GOT3 (cell line): Measurements from ENCODE around the gene PAQR7.
"Not testable (repeated sequence)": the region's sequence is repeated elsewhere in the genome, so short reads cannot be mapped to it uniquely, and the experiment has no call there.

Source experiments
- DNase-seq: peaks from one replicate; lab custom pipeline; 2025; ENCODE audit warnings: mixed read lengths; lab: John Stamatoyannopoulos, UW

The PAQR7 gene

DNA sequence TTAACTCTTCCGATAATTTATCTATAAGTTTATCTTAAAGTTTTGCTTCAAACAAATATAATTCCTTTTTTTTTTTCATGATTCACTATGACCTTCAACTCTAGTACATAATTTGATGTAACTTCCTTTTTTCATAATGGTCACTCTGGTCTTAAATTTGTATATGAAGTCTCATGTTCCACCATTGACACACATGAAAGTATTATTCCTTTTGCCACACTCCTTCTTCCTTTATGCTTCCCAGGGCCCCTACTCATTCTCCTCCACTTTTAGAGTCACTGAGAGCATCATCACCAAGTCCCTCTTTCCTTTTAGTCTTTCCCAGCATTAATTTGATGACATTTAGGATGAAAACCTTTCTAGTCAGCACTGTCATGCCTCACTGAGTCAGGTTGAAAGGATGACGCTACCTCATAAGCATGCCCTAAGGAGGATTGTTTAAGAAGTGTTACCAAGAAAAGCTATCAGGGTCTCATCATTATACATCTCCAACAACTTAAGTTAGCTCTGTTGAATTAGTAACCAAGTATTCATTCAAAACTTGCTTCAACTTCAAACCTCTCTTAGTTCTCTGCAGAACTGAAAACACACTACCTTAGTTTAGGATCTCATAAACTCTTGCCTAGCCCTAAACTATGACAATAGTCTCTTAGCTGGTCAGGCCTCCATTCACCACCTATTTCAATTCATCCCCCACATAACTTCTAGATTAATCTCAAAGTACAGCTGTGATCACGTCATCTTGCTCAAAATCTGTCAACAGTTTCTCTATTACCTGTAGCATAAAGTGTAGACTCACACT, 30.8 kb downstream of the PAQR7 start:
- no peak for DNase-seq

DNA sequence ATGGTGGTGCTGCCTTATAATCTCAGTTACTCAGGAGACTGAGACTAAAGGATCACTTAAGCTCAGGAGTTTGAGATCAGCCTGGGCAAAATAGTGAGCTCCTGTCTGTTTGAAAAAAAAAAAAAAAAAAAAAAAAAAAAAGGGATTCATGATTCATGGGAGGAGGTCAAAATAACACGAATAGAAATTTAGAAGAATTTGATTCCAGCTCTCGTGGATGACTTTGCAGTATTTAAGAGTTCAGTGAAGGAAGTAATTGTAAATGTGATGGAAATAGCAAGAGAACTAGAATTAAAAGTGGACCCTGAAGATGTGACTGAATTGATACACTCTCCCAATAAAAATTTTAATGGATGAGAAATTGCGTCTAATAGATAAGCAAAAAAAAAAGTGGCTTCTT, 32.0 kb downstream of the PAQR7 start:
- DNase-seq: no peak

DNA sequence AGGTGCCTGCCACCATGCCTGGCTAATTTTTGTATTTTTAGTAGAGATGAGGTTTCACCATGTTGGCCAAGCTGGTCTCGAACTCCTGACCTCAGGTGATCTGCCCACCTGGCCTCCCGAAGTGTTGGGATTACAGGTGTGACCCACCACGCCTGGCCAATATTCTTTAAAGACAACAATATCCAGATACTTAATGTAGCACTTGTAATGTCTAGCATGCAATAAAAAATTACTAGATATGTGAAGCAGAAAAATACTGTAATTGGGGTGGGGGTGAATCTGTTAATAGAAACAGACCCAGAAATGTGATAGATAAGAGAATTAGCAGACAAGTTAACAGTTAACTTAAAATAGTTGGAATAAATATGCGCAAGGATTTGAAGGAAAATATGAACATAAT, 35.7 kb downstream of the PAQR7 start:
- DNase-seq: not testable (repeated sequence)

DNA sequence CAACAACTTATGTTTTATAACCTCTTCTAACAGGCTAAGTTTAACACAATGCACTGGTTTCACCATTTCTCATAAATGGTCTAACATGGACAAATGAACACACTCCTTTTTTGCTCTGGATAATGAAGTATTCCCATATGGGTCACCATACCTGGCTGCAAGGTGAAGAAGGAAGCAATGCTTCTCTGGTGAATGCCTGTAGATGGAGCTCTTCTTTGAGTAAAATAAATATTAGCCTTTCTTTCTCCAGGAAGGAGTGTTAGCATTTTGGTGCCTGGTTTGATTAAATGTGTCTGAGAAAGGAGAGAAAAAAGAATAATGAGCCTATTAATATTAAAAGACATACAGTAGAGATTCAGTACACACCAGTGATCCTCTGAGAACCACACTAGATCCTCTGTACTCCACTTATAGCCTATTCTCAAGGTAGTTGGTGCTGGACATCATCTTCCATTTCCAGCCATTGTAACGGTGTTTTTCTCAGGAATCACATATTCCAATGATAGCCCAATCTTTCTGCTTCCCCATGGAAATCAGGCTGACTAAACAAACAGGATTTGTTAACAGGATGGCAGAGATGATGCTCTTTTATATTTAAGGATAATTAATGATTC, 38.1 kb downstream of the PAQR7 start:
- no peak for DNase-seq

DNA sequence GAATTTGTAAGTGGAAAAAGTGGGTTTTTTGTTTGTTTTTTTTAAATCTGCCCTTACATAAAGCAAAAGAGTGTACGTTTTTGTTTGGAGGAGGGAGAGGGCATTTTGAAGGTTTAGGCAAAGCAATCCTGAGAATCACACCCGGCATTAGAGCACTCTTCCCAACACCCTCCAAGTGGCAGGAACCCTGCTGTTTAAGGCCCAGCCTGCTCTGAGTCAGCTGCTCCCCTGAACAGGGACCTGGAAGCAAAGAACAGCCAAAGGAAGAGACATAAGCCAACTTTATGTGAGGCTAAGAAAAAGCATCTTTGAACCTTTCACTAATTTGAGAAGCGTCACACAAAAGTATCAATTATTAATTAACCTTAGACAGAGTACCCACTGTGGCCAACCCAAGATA, 38.8 kb downstream of the PAQR7 start:
- DNase-seq: no peak

DNA sequence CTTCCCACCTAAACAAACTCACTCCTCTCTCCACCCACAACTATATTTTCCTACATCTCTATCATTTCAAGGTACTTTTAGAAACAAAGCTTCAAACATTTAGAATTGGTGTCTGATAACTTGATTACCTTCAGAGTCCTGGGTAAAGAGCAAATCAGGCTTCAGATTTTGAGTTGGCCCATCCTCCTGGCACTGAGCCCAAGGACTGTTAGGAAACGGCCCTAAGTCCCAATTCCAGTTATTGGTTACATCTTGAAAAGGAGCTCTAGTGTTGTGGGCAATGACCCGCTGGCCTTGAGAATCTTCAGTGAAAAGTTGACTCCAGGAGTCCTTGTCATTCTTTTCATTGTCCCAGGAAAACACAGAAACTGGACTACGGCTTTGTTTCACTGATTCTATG, 40.6 kb downstream of the PAQR7 start:
- no peak for DNase-seq

DNA sequence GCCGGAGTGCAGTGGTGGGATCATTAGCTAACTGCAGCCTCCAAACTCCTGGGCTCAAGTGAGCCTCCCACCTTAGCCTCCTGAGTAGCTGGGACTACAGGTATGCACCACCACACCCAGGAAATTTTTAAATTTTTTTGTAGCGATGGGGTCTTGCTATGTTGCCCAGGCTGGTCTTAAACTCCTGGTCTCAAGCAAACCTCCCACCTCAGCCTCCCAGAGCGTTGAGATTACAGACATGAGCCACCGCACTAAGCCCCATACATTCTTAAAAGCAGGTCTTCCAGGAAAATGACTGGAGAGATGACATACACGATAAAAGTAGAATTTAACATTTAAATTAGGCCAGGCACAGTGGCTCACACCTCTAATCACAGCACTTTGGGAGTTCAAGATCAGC, 42.4 kb downstream of the PAQR7 start:
- no peak for DNase-seq

DNA sequence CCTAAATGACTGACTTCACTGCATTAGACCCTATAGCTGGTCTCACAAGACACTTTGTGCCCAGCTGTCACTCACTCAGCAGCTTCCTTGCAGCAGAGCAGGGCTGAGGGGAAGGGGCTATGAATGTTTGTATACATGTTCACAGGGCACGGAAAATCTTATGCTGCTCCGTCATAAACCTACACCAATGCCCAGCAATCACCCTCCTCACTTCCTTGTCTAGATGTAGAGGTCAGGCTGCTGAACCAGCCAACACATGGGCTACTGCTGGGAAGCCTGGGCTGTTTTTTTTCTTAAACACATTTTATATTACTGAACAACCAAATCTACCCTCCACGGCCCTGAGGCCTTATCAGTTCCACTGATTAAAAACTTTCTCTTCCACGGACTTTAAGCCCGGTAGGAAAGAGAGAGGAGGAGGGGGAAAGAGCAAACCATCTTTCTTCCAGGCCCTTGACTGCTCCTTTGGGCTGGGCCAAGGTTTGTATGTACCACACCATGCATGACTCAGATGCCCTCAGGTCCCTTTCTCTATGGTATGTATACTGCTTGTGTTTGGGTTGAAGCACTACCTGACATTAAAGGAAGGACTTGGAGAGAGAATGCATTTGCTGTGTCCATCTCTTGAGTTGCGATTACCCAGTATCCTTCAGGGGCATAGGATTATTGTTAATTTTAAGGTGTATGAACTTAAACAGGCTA, 43.0 kb downstream of the PAQR7 start:
- DNase-seq: no peak

DNA sequence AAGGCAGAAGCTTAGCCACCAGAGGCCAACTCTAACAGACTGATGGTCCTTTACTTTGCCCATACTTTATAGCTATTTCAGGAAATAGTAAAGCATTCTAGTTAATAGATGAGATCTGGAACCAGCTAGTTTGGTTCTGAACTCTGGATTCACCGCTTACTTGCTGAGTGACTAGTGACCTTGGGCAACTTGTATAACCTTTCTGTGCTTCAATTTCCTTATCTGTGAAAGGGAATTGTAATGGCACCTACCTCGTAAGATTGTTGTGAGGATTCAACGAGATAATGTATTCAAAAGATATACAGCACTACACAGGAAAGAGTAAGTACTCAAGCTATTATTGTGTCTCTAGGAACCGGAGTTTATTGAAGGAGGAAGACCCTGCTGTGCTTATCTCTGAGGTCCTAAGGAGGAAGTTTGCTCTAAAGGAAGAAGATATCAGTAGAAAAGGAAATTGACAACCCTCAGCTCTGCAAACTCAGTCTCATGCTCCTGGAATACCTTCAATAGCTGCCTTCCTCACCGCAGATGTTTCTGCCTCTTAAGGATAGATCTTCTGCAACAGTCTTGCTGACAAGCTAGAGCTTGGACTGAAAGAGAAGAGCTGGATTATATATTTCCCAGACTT, 43.8 kb downstream of the PAQR7 start:
- no peak for DNase-seq

DNA sequence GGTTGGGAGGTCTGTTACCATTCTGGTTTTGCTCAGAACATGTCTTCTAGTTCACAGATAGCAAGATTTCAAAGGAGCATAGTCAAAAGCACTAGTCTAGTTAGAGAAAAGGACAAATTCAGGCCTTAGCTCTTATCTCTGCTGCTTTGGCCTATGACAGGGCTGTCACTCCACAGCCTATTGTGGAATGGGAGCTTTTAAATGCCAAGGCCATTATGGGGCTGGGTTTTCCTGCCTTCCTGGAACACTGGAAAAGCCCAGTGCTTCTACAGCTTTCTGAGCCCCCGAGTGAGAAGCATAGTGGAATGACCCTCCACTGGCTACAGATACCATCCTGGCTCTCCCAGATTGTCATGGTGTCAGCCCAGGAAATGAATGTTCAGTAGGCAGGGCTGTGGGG, 46.5 kb downstream of the PAQR7 start:
- DNase-seq: no peak

DNA sequence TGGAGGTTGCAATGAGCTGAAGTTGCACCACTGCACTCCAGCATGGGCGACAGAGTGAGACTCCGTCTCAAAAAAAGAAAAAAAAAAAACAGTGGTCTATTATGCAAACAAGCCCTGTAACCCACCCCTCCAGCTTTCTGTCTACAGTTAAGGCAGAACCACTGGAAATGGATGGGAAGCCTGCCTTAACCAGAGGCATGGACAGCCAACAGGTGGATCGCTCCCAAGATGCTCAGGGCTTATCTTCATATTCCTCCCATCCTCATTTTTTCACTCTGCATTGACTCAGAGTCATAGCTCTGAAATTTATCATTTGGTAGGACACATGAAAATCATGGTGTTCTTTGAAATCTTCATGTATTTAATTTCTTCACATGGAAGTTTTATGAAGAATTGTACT, 47.0 kb downstream of the PAQR7 start:
- no peak for DNase-seq

DNA sequence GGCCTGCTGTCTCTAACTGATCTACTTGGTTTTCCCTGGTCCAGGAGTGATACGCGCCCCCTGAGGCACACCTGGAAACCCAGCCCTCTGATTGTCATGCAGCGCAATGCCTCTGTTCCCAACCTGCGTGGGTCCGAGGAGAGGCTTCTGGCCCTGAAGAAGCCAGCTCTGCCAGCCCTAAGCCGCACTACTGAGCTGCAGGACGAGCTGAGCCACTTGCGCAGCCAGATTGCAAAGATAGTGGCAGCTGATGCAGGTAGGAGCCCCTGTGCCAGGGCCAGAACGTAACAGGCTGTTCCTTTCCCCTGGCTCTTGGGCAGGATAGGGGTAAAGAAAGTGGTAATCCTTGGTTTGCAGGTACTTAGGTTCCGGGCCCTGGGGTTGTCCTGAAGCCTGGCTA, 48.9 kb downstream of the PAQR7 start:
- DNase-seq: no peak

DNA sequence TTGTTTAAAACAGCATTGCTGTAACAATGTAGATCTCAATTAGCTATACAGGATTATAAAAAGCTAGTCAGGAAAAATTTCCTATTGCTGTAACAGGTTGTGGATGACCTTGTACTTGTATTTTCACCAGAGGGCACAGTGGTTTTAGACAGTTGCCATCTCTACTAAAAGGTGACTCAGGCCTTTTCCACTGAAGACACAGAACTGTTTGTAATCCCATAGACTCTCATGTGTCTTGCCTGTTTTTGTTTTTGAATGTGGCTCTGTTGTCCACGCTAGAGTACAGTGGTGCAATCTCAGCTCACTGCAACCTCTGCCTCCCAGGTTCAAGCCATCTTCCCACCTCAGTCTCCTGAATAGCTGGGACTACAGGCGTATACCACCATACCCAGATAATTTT, 49.9 kb downstream of the PAQR7 start:
- DNase-seq: no peak

DNA sequence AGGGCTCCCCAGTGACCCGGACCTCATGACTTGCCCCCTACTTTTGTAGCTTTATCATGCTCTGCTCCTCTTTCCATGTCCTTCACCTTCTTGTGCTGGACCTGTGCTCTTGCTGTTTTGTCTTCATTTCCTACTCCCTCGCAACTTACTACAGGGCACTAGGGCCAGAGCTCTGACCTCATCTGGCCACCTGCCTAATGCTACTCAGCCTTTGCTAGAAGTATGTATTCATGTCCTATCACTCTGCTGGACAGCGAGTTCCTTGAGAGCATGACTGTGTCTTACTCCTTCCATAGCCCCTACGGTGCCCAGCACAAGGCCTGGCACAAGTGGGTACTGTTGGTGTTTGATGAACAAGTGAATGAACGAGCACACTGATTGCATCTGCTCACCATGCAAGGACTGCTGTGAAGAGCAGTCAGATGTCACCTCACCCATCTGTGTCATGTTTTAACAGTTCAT, 53.8 kb downstream of the PAQR7 start:
- DNase-seq: no peak

DNA sequence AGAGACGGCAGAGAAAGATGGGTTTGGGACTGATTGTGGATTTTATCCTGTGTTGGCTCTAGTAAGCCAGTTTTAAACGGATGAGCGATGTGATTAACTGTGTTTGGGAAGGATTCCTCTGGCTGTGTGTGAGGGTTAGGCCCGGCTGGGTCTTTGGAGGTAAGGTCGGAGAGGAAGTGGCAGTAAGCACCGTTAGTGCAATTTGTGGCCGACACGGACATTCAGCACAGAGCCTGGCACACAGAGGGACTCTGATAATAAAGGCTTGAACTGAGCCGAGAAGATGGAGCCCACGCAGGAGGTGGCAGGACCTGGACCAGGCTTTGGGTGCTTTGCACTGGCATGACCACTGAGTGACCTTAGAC, 54.4 kb downstream of the PAQR7 start:
- no peak for DNase-seq

DNA sequence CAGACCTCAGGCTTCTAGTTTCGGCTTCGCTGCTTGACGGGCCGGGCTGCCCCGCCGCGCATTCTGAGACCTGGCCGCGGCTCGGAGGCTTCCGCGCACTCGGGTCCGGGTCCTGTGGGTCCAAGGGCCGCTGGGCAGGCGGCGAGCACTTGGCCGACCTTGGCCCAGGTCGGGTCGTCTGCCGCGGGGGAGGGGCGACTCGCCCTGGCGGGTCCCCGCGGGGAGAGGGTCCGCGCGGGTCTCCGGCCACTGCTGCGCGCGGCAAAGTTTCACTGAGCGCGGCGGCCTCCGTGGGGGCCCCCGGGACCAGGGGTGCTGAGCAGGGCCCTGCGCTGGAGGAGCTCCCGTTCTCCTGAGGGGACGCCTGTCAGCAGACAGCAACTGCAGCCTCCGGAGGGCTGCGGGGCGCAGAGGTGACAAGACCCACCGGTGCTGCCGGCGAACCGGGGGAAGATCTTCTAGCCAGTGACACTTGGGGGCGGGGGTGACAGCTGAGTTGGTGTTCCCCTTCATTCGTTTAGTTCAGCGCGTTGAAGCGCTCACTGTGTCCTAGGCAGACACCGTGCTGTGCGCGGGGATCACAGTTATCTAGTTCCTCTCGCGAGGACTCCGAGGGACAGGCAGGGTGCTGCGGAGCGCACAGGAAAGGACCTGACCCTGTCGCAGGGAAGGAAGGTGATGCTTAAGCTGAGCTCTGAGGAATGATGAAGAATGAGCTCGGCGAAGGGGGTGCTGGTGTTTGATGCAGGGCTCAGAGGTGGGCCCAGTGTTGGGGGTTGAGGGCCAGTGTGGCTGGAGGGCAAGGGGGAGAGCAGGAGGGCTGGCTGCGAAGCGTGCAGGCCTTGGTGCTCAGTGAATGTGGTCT, 55.0 kb downstream of the PAQR7 start:
- no peak for DNase-seq

DNA sequence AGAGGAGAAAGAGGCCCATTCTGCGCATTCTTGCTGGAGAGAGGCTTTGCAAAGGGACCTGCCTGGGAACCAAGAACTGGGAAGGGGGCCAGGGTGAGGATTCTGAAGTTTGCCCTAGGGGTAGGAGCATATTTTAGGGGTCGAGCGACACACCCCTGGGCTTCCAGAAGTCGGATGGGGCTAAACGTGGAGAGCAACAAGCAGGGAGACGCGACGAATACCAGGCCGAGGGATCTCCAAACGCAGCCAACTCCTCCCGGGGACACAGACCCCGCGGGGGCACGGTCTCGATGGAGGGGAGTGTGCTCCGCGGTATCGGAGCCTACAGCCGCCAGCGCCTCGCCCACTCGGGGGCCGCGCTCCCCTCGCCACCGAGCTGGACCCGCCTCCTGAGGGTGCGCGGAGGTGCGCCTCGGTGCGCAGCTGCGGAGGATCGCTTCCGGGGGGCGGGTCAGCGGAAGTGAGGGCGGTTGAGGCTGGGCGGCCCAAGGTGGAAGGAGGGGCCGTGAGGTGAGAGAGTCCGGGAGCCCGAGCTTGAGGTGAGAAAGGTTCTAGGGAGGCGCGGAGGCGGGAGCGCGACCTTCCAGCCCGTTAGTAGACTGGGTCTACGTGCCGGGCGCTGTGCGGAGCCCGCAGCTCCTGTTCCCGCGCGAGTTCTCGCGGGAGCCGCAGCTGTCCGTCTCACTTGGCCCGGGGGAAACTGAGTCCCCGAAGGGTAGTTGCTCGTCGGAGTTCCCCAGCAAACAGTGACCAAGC, 55.8 kb downstream of the PAQR7 start, which contains the start of gene MTFR1L:
TSS of gene MTFR1L (plus strand) at position 464 of the 756 bp plus-strand sequence. CDS start 3,151 bp downstream, outside the sequence.
- DNase-seq: peak; percentile 64

DNA sequence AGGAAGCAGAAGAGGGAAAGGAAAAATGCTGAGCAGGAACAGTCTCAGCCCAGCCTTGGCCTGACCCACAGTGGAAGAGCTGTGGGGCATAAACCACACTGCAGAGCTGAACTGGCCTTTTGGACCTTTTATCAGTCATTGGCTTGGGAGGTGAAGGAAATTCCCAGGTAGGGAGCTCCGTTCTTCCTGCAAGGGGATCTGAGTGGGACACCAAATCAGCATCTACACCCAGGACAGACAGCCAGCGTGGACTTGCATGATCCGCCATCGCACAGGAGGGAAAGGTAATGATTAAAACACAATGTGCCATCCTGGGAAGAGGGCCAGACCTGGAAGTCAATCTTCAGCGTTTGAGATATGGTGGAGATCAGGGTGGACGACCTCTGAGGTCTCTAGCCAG, 56.9 kb downstream of the PAQR7 start:
- no peak for DNase-seq

DNA sequence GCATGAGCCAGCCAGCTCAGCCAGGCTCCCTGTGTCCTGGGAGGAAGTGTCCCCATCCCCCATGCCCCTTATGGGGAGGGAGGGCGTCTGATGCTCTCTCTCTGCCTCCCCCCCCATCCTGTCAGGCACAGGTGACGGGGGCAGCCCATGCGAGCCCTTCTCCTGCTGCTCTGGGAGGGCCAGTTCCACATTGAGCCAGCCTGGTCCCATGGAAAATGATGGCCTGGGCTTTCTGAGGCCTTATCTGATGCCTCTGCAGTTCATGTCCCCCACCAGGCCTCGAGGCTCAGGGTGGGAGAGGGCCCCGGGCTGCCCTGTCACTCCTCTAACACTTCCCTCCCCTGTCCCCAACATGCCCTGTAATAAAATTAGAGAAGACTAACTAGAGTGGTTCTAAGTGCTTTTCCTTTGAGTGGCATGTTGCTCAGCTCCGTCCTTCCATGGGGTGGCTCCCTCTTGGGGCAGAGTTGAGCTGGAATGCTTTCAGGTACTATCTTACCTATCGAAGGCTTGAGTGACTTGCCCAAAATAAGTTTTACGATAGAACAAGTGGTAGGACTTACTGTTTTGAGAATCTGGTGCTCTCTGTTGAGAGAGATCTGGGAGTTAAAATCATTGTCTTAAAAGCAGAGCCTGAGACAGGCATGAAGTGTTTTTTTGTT, 57.5 kb downstream of the PAQR7 start:
- DNase-seq: no peak

DNA sequence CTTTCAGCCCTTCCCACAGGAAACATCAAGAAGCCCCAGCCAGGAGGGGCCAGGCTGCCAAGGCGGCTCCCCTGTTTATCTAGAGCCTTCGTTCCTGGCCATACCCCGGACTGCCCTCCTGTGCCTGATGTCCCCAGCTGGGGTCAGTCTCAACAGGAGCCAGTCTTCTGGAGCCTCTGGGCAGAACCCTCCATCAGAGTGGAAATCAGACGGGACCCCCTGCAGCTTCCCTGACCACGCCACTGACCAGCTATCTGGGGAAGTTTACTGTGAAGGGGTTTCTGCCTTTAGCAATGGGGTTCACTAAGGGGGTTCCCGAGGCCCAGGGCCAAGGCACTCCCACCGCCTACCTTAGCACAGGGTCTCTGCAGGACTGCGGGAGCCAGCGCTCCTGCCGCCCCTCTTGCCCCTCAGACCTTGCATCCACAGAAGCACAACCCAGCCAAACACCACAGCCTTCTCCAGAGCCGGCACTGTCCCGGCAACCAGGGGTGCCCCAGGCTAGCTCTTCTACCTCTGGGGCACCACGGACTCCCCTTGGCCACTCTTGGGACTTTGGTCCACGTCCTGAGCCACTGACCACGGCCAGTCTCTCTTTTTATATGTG, 59.3 kb downstream of the PAQR7 start:
- DNase-seq: no peak
